Fibroblast of lung (primary cell): ENCODE data around the gene RNF14. TPM values are rescaled to one million over a fixed set of nuclear protein-coding genes. Genes with fewer than 3 reads are reported as not detected.

Experiments
- DNase-seq, 2 donors: peaks; one replicate each; pipeline versions ENCODE4 v3.0.0 to v3.0.0-alpha.2; 2010; ENCODE audit warnings: low read depth in 2 of 2
- H2AFZ ChIP-seq: 2 replicates; pipeline ENCODE4 v1.5.1; 2012; ENCODE audit warnings: low read length, control low read depth, inconsistent platforms
- H3K27ac ChIP-seq: 2 replicates; pipeline ENCODE4 v1.5.1; 2011; ENCODE audit warnings: low read length, control low read depth; ENCODE audit not compliant: insufficient read depth
- H3K27me3 ChIP-seq: 2 replicates; pipeline ENCODE4 v1.5.1; 2011; ENCODE audit warnings: mild to moderate bottlenecking, low read length; ENCODE audit not compliant: control insufficient read depth, insufficient read depth
- H3K36me3 ChIP-seq: 2 replicates; pipeline ENCODE4 v1.5.1; 2011; ENCODE audit warnings: low read length; ENCODE audit not compliant: control insufficient read depth, insufficient read depth
- H3K4me1 ChIP-seq: 2 replicates; pipeline ENCODE4 v1.5.1; 2011; ENCODE audit warnings: low read length; ENCODE audit not compliant: control insufficient read depth, insufficient read depth; ENCODE audit errors: extremely low read depth
- H3K4me2 ChIP-seq: 2 replicates; pipeline ENCODE4 v1.5.1; 2011; ENCODE audit warnings: low read length, control low read depth; ENCODE audit not compliant: insufficient read depth; ENCODE audit errors: extremely low read depth
- H3K4me3 ChIP-seq, 4 experiments: fragments of 200-600 bp in 1 of 4; sonication (generic) in 1 of 4; replicated peaks in 1 of 4; 2 replicates each; pipeline ENCODE4 v1.5.1; 2011 to 2016; ENCODE audit warnings: low read length in 4 of 4, low read depth in 3 of 4, mild to moderate bottlenecking in 3 of 4, control low read depth in 2 of 4, inconsistent platforms in 1 of 4, mixed read lengths in 1 of 4; ENCODE audit not compliant: insufficient read depth in 1 of 4; ENCODE audit errors: control extremely low read depth in 1 of 4
- H3K79me2 ChIP-seq: 2 replicates; pipeline ENCODE4 v1.5.1; 2012; ENCODE audit warnings: mild to moderate bottlenecking, low read length, inconsistent platforms; ENCODE audit not compliant: control insufficient read depth, insufficient read depth
- H3K9ac ChIP-seq: 2 replicates; pipeline ENCODE4 v1.5.1; 2011; ENCODE audit warnings: mild to moderate bottlenecking, low read length, control low read depth; ENCODE audit not compliant: insufficient read depth
- H3K9me3 ChIP-seq: 2 replicates; pipeline ENCODE4 v1.5.1; 2012; ENCODE audit warnings: low read depth, low read length; ENCODE audit not compliant: control insufficient read depth, insufficient read depth
- H4K20me1 ChIP-seq: 2 replicates; pipeline ENCODE4 v1.5.1; 2011; ENCODE audit warnings: low read length; ENCODE audit not compliant: control insufficient read depth, insufficient read depth; ENCODE audit errors: extremely low read depth
- CTCF ChIP-seq, 2 donors: IDR thresholded peaks in 1 of 2; conservative IDR thresholded peaks in 1 of 2; 1 replicate in 1 of 2; 2 replicates in 1 of 2; pipeline ENCODE4 v1.5.1; 2011 to 2012; ENCODE audit warnings: low read length in 2 of 2, control low read depth in 1 of 2, inconsistent platforms in 1 of 2, low read depth in 1 of 2, mild to moderate bottlenecking in 1 of 2
- EZH2 ChIP-seq: IDR thresholded peaks from 2 replicates; pipeline ENCODE4 v1.5.1; 2012; ENCODE audit warnings: low read length, control low read depth, mild to moderate bottlenecking; ENCODE audit errors: missing control alignments
- polyA plus RNA-seq, 2 donors: library from polyadenylated mRNA; depleted of rRNA in 1 of 2; stranded (reverse) in 1 of 2; unstranded in 1 of 2; fragments of >200 nt; gene quantifications; 2 replicates each; pipeline ENCODE4 v1.2.1, GENCODE V29; 2011 to 2012; ENCODE audit warnings: missing spikeins in 1 of 2
- total RNA-seq: library from RNA; depleted of rRNA; stranded (reverse); fragments of >200 nt; gene quantifications from 2 replicates; pipeline ENCODE4 v1.2.1, GENCODE V29; 2014

Gene RNF14
- total and polyA plus RNA-seq, 2 donors (not counting 1 experiment from before 2014, with no cell fraction given) = 62.9 to 65.3 TPM

GRCh38 chr5:141941307-141941706 is 27.6 kb upstream of the RNF14 start:
- no peaks in the 10 kb centered on the region for H3K9me3 ChIP-seq
- H4K20me1 ChIP-seq = no peaks in the 10 kb centered on the region
- H3K9ac ChIP-seq = no peak overlapping the region
- peaks cover 7% of the 10 kb centered on the region for H3K4me1 ChIP-seq
- TF ChIP-seq CTCF (conservative IDR thresholded peaks at IDR 0.05 in 1 of 2, IDR thresholded peaks at IDR 0.05 in 1 of 2; ENCODE audit: low read depth in 1 of 2, low read length in 2 of 2) = no peak
- no peak for TF ChIP-seq EZH2
- no peak overlapping the region for H3K27ac ChIP-seq
- peaks cover 9% of the 10 kb centered on the region for H3K36me3 ChIP-seq
- no peak overlapping the region for H3K4me2 ChIP-seq
- H3K79me2 ChIP-seq = no peaks in the 10 kb centered on the region
- no peak overlapping the region for H2AFZ ChIP-seq
- no peak overlapping the region for H3K4me3 ChIP-seq
- no peaks in the 10 kb centered on the region for H3K27me3 ChIP-seq
- peak; percentile 12 to 30 for DNase-seq

GRCh38 chr5:141941779-141942178 is 27.1 kb upstream of the RNF14 start:
- DNase-seq = no peak
- TF ChIP-seq EZH2 (no peak), CTCF (conservative IDR thresholded peaks at IDR 0.05 in 1 of 2, IDR thresholded peaks at IDR 0.05 in 1 of 2; ENCODE audit: low read depth in 1 of 2, low read length in 2 of 2) (no peak)
- H3K27ac ChIP-seq = no peak overlapping the region
- H3K79me2 ChIP-seq = no peaks in the 10 kb centered on the region
- peaks cover 7% of the 10 kb centered on the region for H3K4me1 ChIP-seq
- H3K4me3 ChIP-seq = no peak overlapping the region
- no peaks in the 10 kb centered on the region for H3K27me3 ChIP-seq
- no peak overlapping the region for H3K9ac ChIP-seq
- no peak overlapping the region for H3K4me2 ChIP-seq
- peaks cover 8% of the 10 kb centered on the region for H3K36me3 ChIP-seq
- no peak overlapping the region for H2AFZ ChIP-seq
- no peaks in the 10 kb centered on the region for H4K20me1 ChIP-seq
- H3K9me3 ChIP-seq = no peaks in the 10 kb centered on the region

GRCh38 chr5:141942185-141942857 is 26.6 kb upstream of the RNF14 start:
- H3K9ac ChIP-seq = no peak overlapping the region
- no peak overlapping the region for H3K4me3 ChIP-seq
- TF ChIP-seq CTCF (conservative IDR thresholded peaks at IDR 0.05 in 1 of 2, IDR thresholded peaks at IDR 0.05 in 1 of 2; ENCODE audit: low read depth in 1 of 2, low read length in 2 of 2) = no peak
- no peak for TF ChIP-seq EZH2
- peaks cover 4% of the 10 kb centered on the region for H3K36me3 ChIP-seq
- no peak overlapping the region for H3K4me2 ChIP-seq
- H3K9me3 ChIP-seq = no peaks in the 10 kb centered on the region
- H2AFZ ChIP-seq = no peak overlapping the region
- H3K79me2 ChIP-seq = no peaks in the 10 kb centered on the region
- DNase-seq = no peak
- no peak overlapping the region for H3K27ac ChIP-seq
- no peaks in the 10 kb centered on the region for H3K27me3 ChIP-seq
- no peaks in the 10 kb centered on the region for H4K20me1 ChIP-seq
- H3K4me1 ChIP-seq = peaks cover 7% of the 10 kb centered on the region
